Measurements from ENCODE around the gene DTNBP1. TPM values are rescaled to one million over a fixed set of nuclear protein-coding genes. Genes with fewer than 3 reads are reported as not detected.

Gene DTNBP1
- total and polyA plus RNA-seq, 2 of the 8 experiments (the other 6 are each of a cell fraction or from before 2014, with no cell fraction given) = 13.5 to 22.1 TPM

- TF ChIP-seq ATF3 (IDR thresholded peaks at IDR 0.05; ENCODE audit: insufficient read depth, low read depth, low read length) (no peak), HDAC6 (IDR thresholded peaks at IDR 0.05; ENCODE audit: low read depth, low read length) (no peak), TBP (IDR thresholded peaks at IDR 0.05; ENCODE audit: low read depth, low read length) (no peak), SP2 (IDR thresholded peaks at IDR 0.05; ENCODE audit: low read length) (no peak)
Measured at GRCh38 chr6:15654250-15654649, 8.6 kb downstream of the DTNBP1 start (continued).
